GM12891 (cell line): Measurements from ENCODE around the gene FAM118A. TPM values are rescaled to one million over a fixed set of nuclear protein-coding genes. Genes with fewer than 3 reads are reported as not detected.
"Not testable (repeated sequence)": the region's sequence is repeated elsewhere in the genome, so short reads cannot be mapped to it uniquely, and the experiment has no call there.

Experiments
- DNase-seq: peaks from one replicate; pipeline ENCODE4 v3.0.0; 2011; ENCODE audit warnings: low spot score; ENCODE audit not compliant: insufficient read length
- FAIRE-seq: peaks from 2 replicates; lab custom pipeline; 2011; peaks lifted over from hg19 to GRCh38; lab: Jason Lieb, UNC
- PAX5 ChIP-seq: IDR thresholded peaks from 2 replicates; pipeline ENCODE4 v1.6.1; 2011; ENCODE audit warnings: low read length, moderate library complexity, mild to moderate bottlenecking; ENCODE audit not compliant: insufficient read depth, severe bottlenecking
- POLR2A ChIP-seq: IDR thresholded peaks from 2 replicates; pipeline ENCODE4 v1.6.1; 2011; ENCODE audit warnings: low read depth, low read length, control low read depth
- POLR2AphosphoS5 ChIP-seq: IDR thresholded peaks from 2 replicates; pipeline ENCODE4 v1.6.1; 2011; ENCODE audit warnings: low read depth, low read length, control low read depth
- POU2F2 ChIP-seq: IDR thresholded peaks from 2 replicates; pipeline ENCODE4 v1.6.1; 2011; ENCODE audit warnings: low read depth, mild to moderate bottlenecking, control low read depth, low read length, moderate library complexity
- SPI1 ChIP-seq: IDR thresholded peaks from 2 replicates; pipeline ENCODE4 v1.6.1; 2011; ENCODE audit warnings: low read depth, low read length, control low read depth
- TAF1 ChIP-seq: IDR thresholded peaks from 2 replicates; pipeline ENCODE4 v1.6.1; 2011; ENCODE audit warnings: low read depth, low read length, control low read depth
- polyA plus RNA-seq: library from polyadenylated mRNA; unstranded; fragments of >200 nt; gene quantifications from one replicate; pipeline ENCODE4 v1.2.1, GENCODE V29; 2012; ENCODE audit warnings: low read depth, missing spikeins, inconsistent platforms; ENCODE audit not compliant: missing spikeins

FAM118A gene
- 34.8 TPM for polyA plus RNA-seq

GRCh38 chr22:45309422-45310227 is at the start of gene FAM118A:
Gene FAM118A, plus strand, starts transcription at chr22:45309934. Its CDS starts 12,446 bp downstream, at chr22:45322380.
- FAIRE-seq: peak; percentile 97
- TF ChIP-seq POLR2AphosphoS5 (peak; percentile 74), POLR2A (peak; percentile 79), PAX5 (no peak), SPI1 (peak; percentile 82), TAF1 (0 out of 2 replicates have a peak, but pooled peaks have one; percentile 38), POU2F2 (peak; percentile 39; the same call in 1 of the 2 replicates)

GRCh38 chr22:45260395-45260759 is 49.4 kb upstream of the FAM118A start:
- not testable (repeated sequence) for FAIRE-seq, DNase-seq

More at GRCh38 chr22:45309422-45310227, at the start of gene FAM118A:
- DNase-seq: peak; percentile 95

GRCh38 chr22:45261407-45262088 is 48.2 kb upstream of the FAM118A start:
- DNase-seq (no peak), FAIRE-seq (peak; percentile 74)

GRCh38 chr22:45262195-45262930 is 47.4 kb upstream of the FAM118A start:
- DNase-seq (no peak), FAIRE-seq (no peak)
- TF ChIP-seq TAF1 (no peak), POLR2AphosphoS5 (no peak), POLR2A (no peak), PAX5 (no peak), SPI1 (no peak), POU2F2 (no peak)

More at GRCh38 chr22:45261407-45262088, 48.2 kb upstream of the FAM118A start:
- TF ChIP-seq TAF1 (no peak), POLR2A (no peak)

GRCh38 chr22:45262931-45263462 is 46.7 kb upstream of the FAM118A start:
- DNase-seq: no peak
- no peak for TF ChIP-seq PAX5
- TF ChIP-seq TAF1: no peak
- TF ChIP-seq POLR2A: no peak
- no peak for TF ChIP-seq POU2F2
- no peak for TF ChIP-seq POLR2AphosphoS5
- TF ChIP-seq SPI1: no peak
- no peak for FAIRE-seq

- FAIRE-seq (peak; percentile 94), DNase-seq (peak; percentile 74)
- no peak for TF ChIP-seq POLR2A
- no peak for TF ChIP-seq PAX5
- TF ChIP-seq POU2F2: peak; percentile 66; the same call in 1 of the 2 replicates
- no peak for TF ChIP-seq TAF1
- no peak for TF ChIP-seq POLR2AphosphoS5
- peak; percentile 99 for TF ChIP-seq SPI1
These were observed 46.1 kb upstream of the FAM118A start for GRCh38 chr22:45263463-45264269.

- DNase-seq (no peak), FAIRE-seq (peak; percentile 33)
- TF ChIP-seq POLR2AphosphoS5: no peak
- TF ChIP-seq SPI1: no peak
- no peak for TF ChIP-seq PAX5
- TF ChIP-seq POLR2A: no peak
- no peak for TF ChIP-seq TAF1
- no peak for TF ChIP-seq POU2F2
These were observed 44.2 kb upstream of the FAM118A start for GRCh38 chr22:45265535-45265934.

GRCh38 chr22:45268167-45268957 is 41.4 kb upstream of the FAM118A start:
- FAIRE-seq (no peak), DNase-seq (no peak)
- TF ChIP-seq POLR2A: no peak
- no peak for TF ChIP-seq POU2F2
- TF ChIP-seq PAX5: no peak
- no peak for TF ChIP-seq SPI1
- TF ChIP-seq TAF1: no peak
